ENCODE measurements around the gene PHF21B. TPM values are rescaled to one million over a fixed set of nuclear protein-coding genes. Genes with fewer than 3 reads are reported as not detected.
"Not testable (repeated sequence)": the region's sequence is repeated elsewhere in the genome, so short reads cannot be mapped to it uniquely, and the experiment has no call there.

The PHF21B gene
- total RNA-seq, 1 donor from 2014 or later, result 113 TPM

DNA sequence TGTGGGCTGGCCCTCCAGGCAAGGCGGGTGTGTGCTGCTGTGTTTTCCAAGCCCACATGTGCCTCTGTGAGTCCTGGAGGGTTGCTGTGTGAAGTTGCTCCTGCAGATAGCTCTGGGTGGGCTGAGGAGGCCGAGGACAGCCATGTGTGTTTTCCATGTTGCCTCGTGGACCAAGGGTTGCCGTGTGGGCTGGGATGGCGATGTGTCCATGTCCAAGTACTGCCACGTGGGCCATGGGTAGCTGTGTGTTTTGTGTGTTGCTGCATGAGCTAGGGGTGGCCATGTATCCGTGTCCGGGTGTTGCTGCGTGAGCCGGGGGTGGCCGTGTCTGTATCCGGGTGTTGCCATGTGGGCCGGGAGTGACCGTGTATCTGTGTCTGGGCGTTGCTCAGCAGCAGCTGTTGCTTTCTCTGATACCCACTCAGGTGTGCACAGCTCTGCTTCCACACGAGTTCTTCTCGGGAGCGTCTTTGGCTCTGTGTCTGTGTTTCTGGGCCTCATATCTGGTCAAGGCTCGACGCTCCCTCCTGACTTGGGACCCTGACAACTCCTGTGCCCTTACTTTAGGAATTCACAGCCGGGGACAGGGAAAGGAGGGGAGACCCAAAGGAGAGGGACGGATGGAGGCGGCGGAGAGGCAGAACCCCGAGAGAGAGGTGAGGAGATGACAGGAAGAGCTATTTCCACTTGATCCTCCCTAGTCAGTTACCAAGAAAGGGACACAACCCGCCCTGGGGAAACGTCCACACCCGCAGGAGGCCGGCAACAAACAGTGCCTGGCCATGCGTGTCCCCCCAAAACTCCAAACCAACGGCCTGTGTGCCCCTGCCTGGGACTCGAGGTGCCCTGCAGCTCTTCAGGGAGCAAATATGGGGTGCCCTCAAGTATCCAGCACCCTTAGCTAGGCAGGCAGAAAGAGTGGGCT, 83.1 kb downstream of the PHF21B start:
- Mint-ChIP-seq H3K4me3 (ENCODE audit: unreplicated experiment) (no peak overlapping the region), H3K4me1 (ENCODE audit: low read depth, unreplicated experiment) (peaks cover 11% of the 10 kb centered on the region)

DNA sequence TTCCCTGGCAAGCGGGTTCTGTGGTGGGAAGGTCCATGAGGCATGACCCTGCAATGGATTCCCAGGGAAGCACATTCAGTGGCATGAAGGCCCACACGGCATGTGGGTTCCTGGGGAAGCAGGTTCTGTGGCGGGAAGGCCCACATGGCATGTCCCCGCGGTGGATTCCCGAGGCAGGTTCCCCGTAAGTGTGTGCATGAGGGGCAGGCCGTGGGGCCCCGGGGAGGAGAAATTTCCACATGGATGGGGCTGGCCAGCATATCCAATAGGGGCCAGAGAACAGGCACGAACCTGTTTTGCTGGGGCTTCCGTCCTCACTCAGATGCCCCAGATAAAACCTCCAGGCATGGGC, 83.7 kb downstream of the PHF21B start:
- Mint-ChIP-seq H3K4me1 (ENCODE audit: low read depth, unreplicated experiment) (peaks cover 8% of the 10 kb centered on the region), H3K36me3 (ENCODE audit: unreplicated experiment) (peaks cover 15% of the 10 kb centered on the region), H3K4me3 (ENCODE audit: unreplicated experiment) (no peak overlapping the region), H3K27me3 (ENCODE audit: unreplicated experiment) (peaks cover 6% of the 10 kb centered on the region), H3K27ac (ENCODE audit: unreplicated experiment) (no peak overlapping the region), H3K9me3 (ENCODE audit: unreplicated experiment) (peaks cover 8% of the 10 kb centered on the region)
- peak; percentile 9 for DNase-seq
- TF ChIP-seq, protein P1, sequence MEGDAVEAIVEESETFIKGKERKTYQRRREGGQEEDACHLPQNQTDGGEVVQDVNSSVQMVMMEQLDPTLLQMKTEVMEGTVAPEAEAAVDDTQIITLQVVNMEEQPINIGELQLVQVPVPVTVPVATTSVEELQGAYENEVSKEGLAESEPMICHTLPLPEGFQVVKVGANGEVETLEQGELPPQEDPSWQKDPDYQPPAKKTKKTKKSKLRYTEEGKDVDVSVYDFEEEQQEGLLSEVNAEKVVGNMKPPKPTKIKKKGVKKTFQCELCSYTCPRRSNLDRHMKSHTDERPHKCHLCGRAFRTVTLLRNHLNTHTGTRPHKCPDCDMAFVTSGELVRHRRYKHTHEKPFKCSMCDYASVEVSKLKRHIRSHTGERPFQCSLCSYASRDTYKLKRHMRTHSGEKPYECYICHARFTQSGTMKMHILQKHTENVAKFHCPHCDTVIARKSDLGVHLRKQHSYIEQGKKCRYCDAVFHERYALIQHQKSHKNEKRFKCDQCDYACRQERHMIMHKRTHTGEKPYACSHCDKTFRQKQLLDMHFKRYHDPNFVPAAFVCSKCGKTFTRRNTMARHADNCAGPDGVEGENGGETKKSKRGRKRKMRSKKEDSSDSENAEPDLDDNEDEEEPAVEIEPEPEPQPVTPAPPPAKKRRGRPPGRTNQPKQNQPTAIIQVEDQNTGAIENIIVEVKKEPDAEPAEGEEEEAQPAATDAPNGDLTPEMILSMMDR (IDR thresholded peaks at IDR 0.05; ENCODE audit: partially characterized antibody, unreplicated experiment), result no peak

More for the DNA sequence above, 83.1 kb downstream of the PHF21B start:
- TF ChIP-seq, protein P1 (IDR thresholded peaks at IDR 0.05; ENCODE audit: partially characterized antibody, unreplicated experiment), result no peak
- H3K27ac Mint-ChIP-seq (ENCODE audit: unreplicated experiment), result no peak overlapping the region
- DNase-seq, result peak; percentile 15
- peaks cover 10% of the 10 kb centered on the region for H3K9me3 Mint-ChIP-seq (ENCODE audit: unreplicated experiment)
- peaks cover 6% of the 10 kb centered on the region for H3K27me3 Mint-ChIP-seq (ENCODE audit: unreplicated experiment)
- peaks cover 15% of the 10 kb centered on the region for H3K36me3 Mint-ChIP-seq (ENCODE audit: unreplicated experiment)

DNA sequence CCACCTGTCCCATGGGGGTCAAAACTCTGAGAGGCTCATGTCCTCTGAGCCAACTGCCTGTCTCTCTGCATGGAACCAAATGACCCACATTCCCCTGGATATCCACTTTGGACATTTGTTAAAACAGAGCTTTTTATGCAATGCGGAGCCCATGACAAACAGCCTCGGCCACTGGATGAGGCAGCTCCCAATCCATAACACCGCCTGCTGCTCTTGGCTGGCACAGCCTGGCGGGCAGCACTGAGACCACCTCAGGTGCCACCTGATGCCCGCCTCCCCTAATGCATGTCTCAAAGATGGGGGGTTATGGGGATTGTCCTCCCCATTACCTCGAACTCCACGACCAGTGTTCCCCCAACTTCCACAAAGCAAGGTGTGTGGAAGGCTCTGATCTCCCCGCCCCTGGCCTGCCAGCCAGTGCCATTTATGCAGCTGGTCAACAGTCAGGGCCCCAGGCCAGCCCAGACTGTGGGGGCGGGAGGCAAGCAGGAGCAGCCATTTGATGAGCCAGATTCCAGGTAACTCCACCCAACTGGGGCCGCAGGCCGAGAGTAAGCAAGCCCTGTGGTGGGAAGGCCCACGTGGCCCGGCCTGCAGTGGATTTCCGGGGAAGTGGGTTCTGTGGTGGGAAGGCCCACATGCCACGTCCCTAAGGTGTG, 84.2 kb downstream of the PHF21B start:
- TF ChIP-seq, protein P1 (IDR thresholded peaks at IDR 0.05; ENCODE audit: partially characterized antibody, unreplicated experiment), result no peak
- Mint-ChIP-seq H3K36me3 (ENCODE audit: unreplicated experiment) (peaks cover 15% of the 10 kb centered on the region), H3K9me3 (ENCODE audit: unreplicated experiment) (peaks cover 8% of the 10 kb centered on the region), H3K4me1 (ENCODE audit: low read depth, unreplicated experiment) (peaks cover 8% of the 10 kb centered on the region), H3K4me3 (ENCODE audit: unreplicated experiment) (no peak overlapping the region), H3K27me3 (ENCODE audit: unreplicated experiment) (peaks cover 6% of the 10 kb centered on the region), H3K27ac (ENCODE audit: unreplicated experiment) (no peak overlapping the region)
- DNase-seq, result peak; percentile 7

DNA sequence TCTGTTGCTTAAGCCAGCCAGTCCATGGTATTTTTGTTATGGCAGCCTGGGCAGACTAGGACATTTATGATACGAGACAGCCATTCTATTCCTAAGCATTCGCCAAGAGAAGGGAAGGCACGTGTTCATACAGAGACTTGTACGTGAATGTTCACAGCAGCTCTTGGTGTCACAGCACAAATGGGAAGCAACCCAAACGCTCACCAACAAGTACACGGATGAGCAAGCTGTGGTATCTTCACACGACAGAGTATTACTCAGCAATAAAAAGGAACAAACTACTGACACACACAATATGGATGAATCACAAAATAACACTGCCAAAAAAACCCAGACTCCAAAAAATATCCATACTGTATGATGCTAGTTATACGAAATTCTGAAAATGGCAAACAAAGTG, 85.1 kb downstream of the PHF21B start:
- TF ChIP-seq, protein P1 (IDR thresholded peaks at IDR 0.05; ENCODE audit: partially characterized antibody, unreplicated experiment), result no peak
- DNase-seq, result no peak
- H3K4me1 Mint-ChIP-seq (ENCODE audit: low read depth, unreplicated experiment), result peaks cover 6% of the 10 kb centered on the region
- H3K36me3 Mint-ChIP-seq (ENCODE audit: unreplicated experiment), result peaks cover 15% of the 10 kb centered on the region
- H3K27me3 Mint-ChIP-seq (ENCODE audit: unreplicated experiment), result peaks cover 6% of the 10 kb centered on the region
- peaks cover 10% of the 10 kb centered on the region for H3K9me3 Mint-ChIP-seq (ENCODE audit: unreplicated experiment)
- H3K4me3 Mint-ChIP-seq (ENCODE audit: unreplicated experiment), result no peak overlapping the region
- no peak overlapping the region for H3K27ac Mint-ChIP-seq (ENCODE audit: unreplicated experiment)

DNA sequence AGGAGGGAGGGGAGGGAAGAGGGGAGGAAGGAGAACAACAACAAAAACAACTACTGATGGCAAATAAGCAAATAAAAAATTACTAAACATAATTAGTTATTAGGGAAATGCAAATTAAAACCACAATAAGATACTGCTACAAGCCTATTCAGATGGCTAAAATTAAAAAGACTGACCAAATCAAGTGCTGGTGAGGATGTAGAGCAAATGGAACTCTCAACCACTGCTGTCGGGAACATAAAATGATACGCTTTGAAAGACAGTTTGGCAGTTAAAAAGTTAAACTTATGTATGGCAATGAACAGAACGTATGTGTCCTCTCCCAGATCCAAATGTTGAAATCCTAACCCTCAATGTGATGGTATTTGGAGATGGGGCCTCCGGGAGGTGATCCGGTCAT, 85.7 kb downstream of the PHF21B start:
- peaks cover 6% of the 10 kb centered on the region for H3K4me1 Mint-ChIP-seq (ENCODE audit: low read depth, unreplicated experiment)
- TF ChIP-seq, protein P1 (IDR thresholded peaks at IDR 0.05; ENCODE audit: partially characterized antibody, unreplicated experiment), result no peak
- H3K36me3 Mint-ChIP-seq (ENCODE audit: unreplicated experiment), result peaks cover 17% of the 10 kb centered on the region
- H3K27ac Mint-ChIP-seq (ENCODE audit: unreplicated experiment), result no peak overlapping the region
- peaks cover 8% of the 10 kb centered on the region for H3K27me3 Mint-ChIP-seq (ENCODE audit: unreplicated experiment)
- peaks cover 11% of the 10 kb centered on the region for H3K9me3 Mint-ChIP-seq (ENCODE audit: unreplicated experiment)
- no peak for DNase-seq
- H3K4me3 Mint-ChIP-seq (ENCODE audit: unreplicated experiment), result no peak overlapping the region

DNA sequence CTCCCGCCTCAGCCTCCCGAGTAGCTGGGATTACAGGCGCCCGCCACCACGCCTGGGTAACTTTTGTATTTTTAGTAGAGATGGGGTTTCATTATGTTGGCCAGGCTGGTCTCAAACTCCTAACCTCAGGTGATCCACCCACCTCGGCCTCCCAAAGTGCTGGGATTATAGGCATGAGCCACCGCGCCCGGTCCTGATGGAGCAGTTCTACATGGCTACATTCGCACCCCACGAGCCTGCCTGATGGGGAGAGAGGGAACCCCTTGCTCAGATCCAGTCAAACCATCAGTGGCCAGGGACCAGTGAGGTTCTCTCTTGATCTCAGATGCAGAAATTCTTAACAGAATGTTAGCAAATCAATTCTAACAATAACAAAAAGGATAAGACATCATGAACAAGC, 88.0 kb downstream of the PHF21B start:
- not testable (repeated sequence) for H3K4me1 Mint-ChIP-seq (ENCODE audit: low read depth, unreplicated experiment); H3K27me3 Mint-ChIP-seq (ENCODE audit: unreplicated experiment); DNase-seq; H3K4me3 Mint-ChIP-seq (ENCODE audit: unreplicated experiment); H3K27ac Mint-ChIP-seq (ENCODE audit: unreplicated experiment)
- peaks cover 12% of the 10 kb centered on the region for H3K9me3 Mint-ChIP-seq (ENCODE audit: unreplicated experiment)
- peaks cover 18% of the 10 kb centered on the region for H3K36me3 Mint-ChIP-seq (ENCODE audit: unreplicated experiment)

Measured in glutamatergic neuron (in vitro differentiated cells).